ENCODE measurements around the gene KIF1B. TPM values are rescaled to one million over a fixed set of nuclear protein-coding genes. Genes with fewer than 3 reads are reported as not detected.
"Not testable (repeated sequence)": the region's sequence is repeated elsewhere in the genome, so short reads cannot be mapped to it uniquely, and the experiment has no call there.

Gene KIF1B
- total and polyA plus RNA-seq, 9 of the 15 experiments (the other 6 are each of a cell fraction or from before 2014, with no cell fraction given), result 2.8 to 19.8 (median 11.9) TPM

DNA sequence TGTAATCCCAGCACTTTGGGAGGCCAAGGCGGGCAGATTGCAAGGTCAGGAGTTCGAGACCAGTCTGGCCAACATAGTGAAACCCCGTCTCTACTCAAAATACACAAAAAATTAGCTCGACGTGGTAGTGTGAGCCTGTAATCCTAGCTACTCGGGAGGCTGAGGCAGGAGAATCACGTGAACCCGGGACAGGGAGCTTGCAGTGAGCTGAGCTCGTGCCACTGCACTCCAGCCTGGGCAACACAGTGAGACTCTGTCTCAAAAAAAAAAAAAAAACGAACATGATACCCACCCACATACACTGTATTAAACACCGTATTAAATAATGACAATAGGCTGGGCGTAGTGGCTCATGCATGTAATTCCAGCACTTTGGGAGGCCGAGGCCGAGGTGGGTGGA lies 5.2 kb upstream of the KIF1B start:
- DNase-seq (ENCODE audit: extremely low read depth in 1 of 4, low spot score in 3 of 4); BruUV-seq (replicated peaks); H3K36me3 ChIP-seq (ENCODE audit: control insufficient read depth, insufficient read depth, low read length); in situ Hi-C loops (cut with MboI); H3K9ac ChIP-seq (ENCODE audit: insufficient read depth in 1 of 2, low read depth in 2 of 2, low read length in 2 of 2); intact Hi-C loops (cut with micrococcal nuclease); FAIRE-seq; ATAC-seq; H2AFZ ChIP-seq (ENCODE audit: low read depth, low read length); H3K4me2 ChIP-seq (ENCODE audit: insufficient read depth, low read length); H4K20me1 ChIP-seq (replicated peaks; ENCODE audit: control insufficient read depth, insufficient read depth, low read length); H3K9me3 ChIP-seq (replicated peaks; ENCODE audit: control insufficient read depth, insufficient read depth, low read depth, low read length); H3K4me1 ChIP-seq (replicated peaks in 1 of 2; ENCODE audit: control insufficient read depth in 2 of 2, insufficient read depth in 2 of 2, low read length in 2 of 2); H3K9me1 ChIP-seq (ENCODE audit: control insufficient read depth, insufficient read depth, low read length); H3K79me2 ChIP-seq (ENCODE audit: control insufficient read depth, insufficient read depth, low read length); H3K4me3 ChIP-seq; CTCF ChIA-PET (ENCODE audit: low intra/inter-chr PET ratio); H3K27ac ChIP-seq (ENCODE audit: extremely low read depth, low read depth, low read length): not testable (repeated sequence)
- WGBS (ENCODE audit: insufficient coverage, low coverage, missing lambda C conversion rate), result 7% methylated on average over 13 of the region's 14 CpGs
- POLR2A ChIA-PET, result interaction anchor here (0.5 to 2.0 kb wide), 4 partner anchors 11 to 260 kb away, joined by 3 to 6 read pairs (median 4); no protein-coding TSS in a partner anchor
- H3K27me3 ChIP-seq (ENCODE audit: control insufficient read depth in 2 of 2, insufficient read depth in 2 of 2, low read length in 2 of 2), result peaks cover 18 to 53% of the 10 kb centered on the region in 2 experiments
- peak; percentile 47 for TF ChIP-seq ZNF121 (CRISPR knock-in tag; conservative IDR thresholded peaks at IDR 0.05)

DNA sequence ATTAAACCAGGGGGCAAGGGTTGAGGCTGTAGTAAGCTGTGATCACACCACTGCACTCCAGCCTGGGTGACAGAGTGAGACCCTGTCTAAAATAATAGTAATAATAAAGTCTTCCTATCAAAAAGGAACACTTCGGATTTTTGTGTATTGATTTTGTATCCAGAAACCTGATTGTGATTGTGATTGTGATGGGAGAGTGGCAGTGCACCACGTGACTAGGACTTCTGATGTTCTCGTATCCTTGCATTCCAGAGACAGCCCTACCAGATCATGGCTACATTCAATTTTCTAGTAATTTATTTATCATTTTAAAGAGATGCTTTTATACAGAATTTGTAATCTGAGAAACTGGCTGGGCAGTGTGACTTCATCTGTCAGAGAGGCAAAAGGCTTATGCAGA lies 2.6 kb upstream of the KIF1B start:
- POLR2A ChIA-PET, result interaction anchor here (1.5 kb wide), 1 partner anchor 10 kb away, joined by 5 read pairs; no protein-coding TSS in a partner anchor
- Histone ChIP-seq H3K4me2 (ENCODE audit: insufficient read depth, low read length) (no peak overlapping the region), H3K36me3 (ENCODE audit: control insufficient read depth, insufficient read depth, low read length) (no peaks in the 10 kb centered on the region), H3K4me3 (no peak overlapping the region), H2AFZ (ENCODE audit: low read depth, low read length) (no peak overlapping the region), H3K79me2 (ENCODE audit: control insufficient read depth, insufficient read depth, low read length) (peaks cover 19% of the 10 kb centered on the region), H3K27ac (ENCODE audit: extremely low read depth, low read depth, low read length) (no peak overlapping the region), H3K9ac (ENCODE audit: insufficient read depth in 1 of 2, low read depth in 2 of 2, low read length in 2 of 2) (no peak overlapping the region), H3K9me1 (ENCODE audit: control insufficient read depth, insufficient read depth, low read length) (no peaks in the 10 kb centered on the region), H3K4me1 (replicated peaks in 1 of 2; ENCODE audit: control insufficient read depth in 2 of 2, insufficient read depth in 2 of 2, low read length in 2 of 2) (peaks cover 15 to 17% of the 10 kb centered on the region in 2 experiments), H3K9me3 (replicated peaks; ENCODE audit: control insufficient read depth, insufficient read depth, low read depth, low read length) (no peaks in the 10 kb centered on the region), H4K20me1 (replicated peaks; ENCODE audit: control insufficient read depth, insufficient read depth, low read length) (no peaks in the 10 kb centered on the region; the same call in 1 of the 2 replicates), H3K27me3 (ENCODE audit: control insufficient read depth in 2 of 2, insufficient read depth in 2 of 2, low read length in 2 of 2) (peaks cover 6 to 33% of the 10 kb centered on the region in 2 experiments; a peak in 4 of 5 replicates)
- no TSS peak for BruUV-seq (replicated peaks)
- CTCF ChIA-PET (ENCODE audit: low intra/inter-chr PET ratio), result no interaction called here
- FAIRE-seq (no peak), ATAC-seq (no peak), DNase-seq (ENCODE audit: extremely low read depth in 1 of 4, low spot score in 3 of 4) (no peak)
- in situ Hi-C loops (cut with MboI) (no loop called here), intact Hi-C loops (cut with micrococcal nuclease) (no loop called here)
- 20% methylated on average over 3 of the region's 3 CpGs for WGBS (ENCODE audit: insufficient coverage, low coverage, missing lambda C conversion rate)
- peak; percentile 59 for TF ChIP-seq RAD51 (IDR thresholded peaks at IDR 0.05; ENCODE audit: borderline replicate concordance, low read depth)
- TF ChIP-seq PCBP1 (IDR thresholded peaks at IDR 0.05; ENCODE audit: low read depth, low read length, poor library complexity, severe bottlenecking), result no peak
- no peak for TF ChIP-seq POU5F1 (IDR thresholded peaks at IDR 0.05; ENCODE audit: borderline replicate concordance, low read depth, low read length, partially characterized antibody)
- TF ChIP-seq, protein P1, sequence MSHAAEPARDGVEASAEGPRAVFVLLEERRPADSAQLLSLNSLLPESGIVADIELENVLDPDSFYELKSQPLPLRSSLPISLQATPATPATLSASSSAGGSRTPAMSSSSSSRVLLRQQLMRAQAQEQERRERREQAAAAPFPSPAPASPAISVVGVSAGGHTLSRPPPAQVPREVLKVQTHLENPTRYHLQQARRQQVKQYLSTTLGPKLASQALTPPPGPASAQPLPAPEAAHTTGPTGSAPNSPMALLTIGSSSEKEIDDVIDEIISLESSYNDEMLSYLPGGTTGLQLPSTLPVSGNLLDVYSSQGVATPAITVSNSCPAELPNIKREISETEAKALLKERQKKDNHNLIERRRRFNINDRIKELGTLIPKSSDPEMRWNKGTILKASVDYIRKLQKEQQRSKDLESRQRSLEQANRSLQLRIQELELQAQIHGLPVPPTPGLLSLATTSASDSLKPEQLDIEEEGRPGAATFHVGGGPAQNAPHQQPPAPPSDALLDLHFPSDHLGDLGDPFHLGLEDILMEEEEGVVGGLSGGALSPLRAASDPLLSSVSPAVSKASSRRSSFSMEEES (CRISPR knock-in tag; IDR thresholded peaks at IDR 0.05), result peak; percentile 67
- TF ChIP-seq, protein P2, sequence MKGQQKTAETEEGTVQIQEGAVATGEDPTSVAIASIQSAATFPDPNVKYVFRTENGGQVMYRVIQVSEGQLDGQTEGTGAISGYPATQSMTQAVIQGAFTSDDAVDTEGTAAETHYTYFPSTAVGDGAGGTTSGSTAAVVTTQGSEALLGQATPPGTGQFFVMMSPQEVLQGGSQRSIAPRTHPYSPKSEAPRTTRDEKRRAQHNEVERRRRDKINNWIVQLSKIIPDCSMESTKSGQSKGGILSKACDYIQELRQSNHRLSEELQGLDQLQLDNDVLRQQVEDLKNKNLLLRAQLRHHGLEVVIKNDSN (CRISPR knock-in tag; IDR thresholded peaks at IDR 0.05), result peak; percentile 43; the same call in 1 of the 2 replicates
- TF ChIP-seq, protein P3, sequence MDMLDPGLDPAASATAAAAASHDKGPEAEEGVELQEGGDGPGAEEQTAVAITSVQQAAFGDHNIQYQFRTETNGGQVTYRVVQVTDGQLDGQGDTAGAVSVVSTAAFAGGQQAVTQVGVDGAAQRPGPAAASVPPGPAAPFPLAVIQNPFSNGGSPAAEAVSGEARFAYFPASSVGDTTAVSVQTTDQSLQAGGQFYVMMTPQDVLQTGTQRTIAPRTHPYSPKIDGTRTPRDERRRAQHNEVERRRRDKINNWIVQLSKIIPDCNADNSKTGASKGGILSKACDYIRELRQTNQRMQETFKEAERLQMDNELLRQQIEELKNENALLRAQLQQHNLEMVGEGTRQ (CRISPR knock-in tag; IDR thresholded peaks at IDR 0.05), result peak; percentile 54; the same call in 1 of the 2 replicates
